GM18511 (cell line): ENCODE measurements around the gene TRIM38.
A peak's percentile ranks its signal among the peaks of the same experiment; 100 is the strongest.

Experiments used
- ATAC-seq: cut with Tn5 transposase; IDR thresholded peaks from one replicate; pipeline ENCODE4 v1.9.1; 2021; ENCODE audit warnings: mild to moderate bottlenecking, moderate library complexity; ENCODE audit not compliant: unreplicated experiment

TRIM38 gene

GRCh38 chr6:26025894-26026832 lies 63.6 kb downstream of the TRIM38 start:
- peak; percentile 51 for ATAC-seq

- peak; percentile 50 for ATAC-seq
Observed at GRCh38 chr6:26026833-26027490, 64.4 kb downstream of the TRIM38 start.

- ATAC-seq: no peak
Observed at GRCh38 chr6:26027491-26028211, 65.0 kb downstream of the TRIM38 start.

- ATAC-seq: no peak
Observed at GRCh38 chr6:26028212-26028745, 65.7 kb downstream of the TRIM38 start.

- ATAC-seq: no peak
Observed at GRCh38 chr6:26028746-26029569, 66.4 kb downstream of the TRIM38 start.

GRCh38 chr6:26029570-26029856 lies 66.9 kb downstream of the TRIM38 start:
- ATAC-seq: no peak

GRCh38 chr6:26029857-26030653 lies 67.5 kb downstream of the TRIM38 start:
- ATAC-seq: no peak

- no peak for ATAC-seq
Observed at GRCh38 chr6:26030716-26031115, 68.1 kb downstream of the TRIM38 start.

GRCh38 chr6:26031151-26031594 lies 68.6 kb downstream of the TRIM38 start:
- no peak for ATAC-seq

DNA sequence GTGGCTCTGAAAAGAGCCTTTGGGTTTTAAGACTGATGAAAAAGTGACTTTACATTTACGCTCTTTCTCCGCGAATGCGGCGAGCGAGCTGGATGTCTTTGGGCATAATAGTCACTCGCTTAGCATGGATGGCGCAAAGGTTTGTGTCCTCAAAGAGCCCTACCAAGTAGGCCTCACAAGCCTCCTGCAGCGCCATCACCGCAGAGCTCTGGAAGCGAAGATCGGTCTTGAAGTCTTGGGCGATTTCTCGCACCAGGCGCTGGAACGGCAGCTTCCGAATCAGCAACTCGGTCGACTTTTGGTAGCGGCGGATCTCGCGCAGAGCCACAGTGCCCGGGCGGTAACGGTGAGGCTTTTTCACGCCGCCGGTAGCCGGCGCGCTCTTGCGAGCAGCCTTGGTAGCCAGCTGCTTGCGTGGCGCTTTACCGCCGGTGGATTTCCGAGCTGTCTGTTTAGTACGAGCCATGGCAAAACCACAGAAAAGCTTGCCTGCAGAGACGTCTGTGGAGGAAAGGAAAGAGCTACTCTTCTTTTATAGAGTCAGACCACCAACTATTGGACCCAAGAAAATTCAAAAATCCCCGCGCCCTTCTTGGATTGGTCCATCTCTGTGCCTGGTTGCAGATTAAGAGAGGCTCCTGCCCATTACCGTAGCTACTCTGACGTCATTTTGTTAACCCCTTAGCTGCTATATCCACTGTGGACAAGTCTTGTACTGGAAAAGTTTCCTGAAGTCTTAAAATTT lies 69.2 kb downstream of the TRIM38 start:
- ATAC-seq: peak; percentile 60

- ATAC-seq: no peak
Observed at GRCh38 chr6:26032340-26033084, 69.9 kb downstream of the TRIM38 start.

DNA sequence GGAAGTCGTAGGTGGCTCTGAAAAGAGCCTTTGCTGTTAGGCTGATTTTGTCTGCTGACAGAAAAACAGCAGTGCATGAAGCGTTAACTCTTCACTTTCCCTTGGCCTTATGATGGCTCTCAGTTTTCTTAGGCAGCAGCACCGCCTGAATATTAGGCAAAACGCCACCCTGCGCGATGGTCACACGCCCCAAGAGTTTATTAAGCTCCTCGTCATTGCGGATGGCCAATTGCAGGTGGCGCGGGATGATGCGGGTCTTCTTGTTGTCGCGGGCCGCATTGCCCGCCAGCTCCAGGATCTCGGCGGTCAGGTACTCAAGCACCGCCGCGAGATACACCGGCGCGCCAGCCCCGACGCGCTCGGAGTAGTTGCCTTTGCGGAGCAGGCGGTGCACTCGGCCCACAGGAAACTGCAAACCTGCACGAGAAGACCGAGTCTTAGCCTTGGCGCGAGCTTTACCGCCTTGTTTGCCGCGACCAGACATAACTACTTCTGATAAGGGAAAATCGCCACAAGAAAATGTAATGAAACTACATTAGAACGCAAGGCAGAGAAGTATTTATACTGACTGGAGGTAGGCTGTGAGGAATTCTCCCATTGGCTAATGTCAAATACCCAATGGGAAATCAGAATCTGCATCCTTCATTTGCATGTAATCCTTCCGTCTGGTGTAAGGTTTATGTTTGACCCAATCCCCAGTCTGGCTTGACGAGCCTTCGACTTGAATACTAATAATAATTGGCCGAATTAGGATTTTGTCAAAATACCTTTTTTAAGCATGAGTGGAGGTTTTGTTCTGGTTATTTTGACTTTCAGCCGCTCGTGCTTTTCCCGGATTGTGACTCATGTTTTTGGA lies 70.7 kb downstream of the TRIM38 start:
- peak; percentile 68 for ATAC-seq

DNA sequence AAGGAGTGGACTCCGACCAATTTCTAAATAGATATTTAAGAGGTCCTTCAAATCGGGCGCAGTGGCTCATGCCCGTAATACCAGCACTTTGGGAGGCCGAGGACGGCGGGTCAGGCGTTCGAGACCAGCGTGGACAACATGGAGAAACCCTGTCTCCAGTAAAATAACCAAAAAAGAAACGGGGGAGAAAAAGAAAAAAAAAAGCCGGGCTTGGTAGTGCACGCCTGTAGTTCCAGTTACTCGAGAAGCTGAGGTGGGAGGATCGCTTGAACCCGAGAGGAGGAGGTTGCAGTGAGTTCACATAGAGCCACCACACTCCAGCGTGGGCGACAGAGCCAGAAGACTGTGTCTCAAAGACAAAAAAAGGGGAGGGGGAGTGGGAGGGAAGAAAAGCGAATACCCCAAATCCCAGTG lies 71.3 kb downstream of the TRIM38 start:
- no peak for ATAC-seq

DNA sequence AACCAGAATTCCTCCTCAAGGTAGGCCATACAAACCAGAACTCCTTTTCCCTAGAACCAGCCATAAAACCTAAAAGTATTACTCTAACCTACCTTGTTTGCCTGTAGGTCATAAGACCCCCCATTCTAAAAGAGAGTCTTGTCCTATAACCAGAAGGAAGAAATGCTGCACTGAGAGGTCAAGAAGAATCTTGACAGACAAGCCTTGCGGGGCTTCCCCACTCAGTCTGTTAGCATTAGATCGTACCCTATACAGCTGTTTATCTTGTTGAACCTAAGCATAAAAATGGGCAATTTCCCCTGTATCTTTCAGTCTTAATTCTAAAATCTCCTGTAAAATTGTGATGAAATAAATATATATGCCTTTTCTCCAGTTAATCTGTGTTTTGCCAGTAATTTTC lies 72.3 kb downstream of the TRIM38 start:
- ATAC-seq: no peak
